ENCODE data around the gene S100A1.

S100A1 gene

GRCh38 chr1:153680120-153680403 is 51.8 kb downstream of the S100A1 start:
- no peaks in the 10 kb centered on the region for H3K9me3 ChIP-seq (ENCODE audit: insufficient read depth, low read length)
- H3K27me3 ChIP-seq (ENCODE audit: low read depth, low read length) = peaks cover 18% of the 10 kb centered on the region
- TF ChIP-seq EZH2phosphoT487 (IDR thresholded peaks at IDR 0.05; ENCODE audit: low read depth) (no peak), CTCF (IDR thresholded peaks at IDR 0.05; ENCODE audit: low read depth, low read length) (no peak)
- no peaks in the 10 kb centered on the region for H3K79me2 ChIP-seq (ENCODE audit: low read length)
- no peak overlapping the region for H3K9ac ChIP-seq (ENCODE audit: low read length)
- H3K27ac ChIP-seq (ENCODE audit: low read length) = no peak overlapping the region
- H3K4me2 ChIP-seq (ENCODE audit: low read length) = no peak overlapping the region
- no peaks in the 10 kb centered on the region for H3K36me3 ChIP-seq (replicated peaks; ENCODE audit: low read depth, low read length)
- no peaks in the 10 kb centered on the region for H3K4me1 ChIP-seq (ENCODE audit: low read length)
- H4K20me1 ChIP-seq (ENCODE audit: insufficient read depth, low read length) = no peaks in the 10 kb centered on the region
- H2AFZ ChIP-seq (ENCODE audit: low read depth, low read length) = no peak overlapping the region
- no peak overlapping the region for H3K4me3 ChIP-seq (ENCODE audit: low read length)
